HG03159 (cell line): Measurements from ENCODE around the gene MVB12B.

Experiments used
- ATAC-seq: cut with Tn5 transposase; IDR thresholded peaks from one replicate; pipeline ENCODE4 v1.9.1; 2021; ENCODE audit warnings: mild to moderate bottlenecking, moderate library complexity; ENCODE audit not compliant: unreplicated experiment

Gene MVB12B

GRCh38 chr9:126514037-126514821 lies 187.6 kb downstream of the MVB12B start:
- ATAC-seq: no peak

GRCh38 chr9:126515001-126515872 lies 188.6 kb downstream of the MVB12B start:
- ATAC-seq: no peak

GRCh38 chr9:126515873-126516505 lies 189.4 kb downstream of the MVB12B start:
- no peak for ATAC-seq

GRCh38 chr9:126516561-126516935 lies 189.9 kb downstream of the MVB12B start:
- no peak for ATAC-seq

GRCh38 chr9:126516936-126517832 lies 190.6 kb downstream of the MVB12B start:
- ATAC-seq: no peak

GRCh38 chr9:126517833-126518356 lies 191.3 kb downstream of the MVB12B start:
- ATAC-seq: no peak

- no peak for ATAC-seq
These were observed 192.1 kb downstream of the MVB12B start for GRCh38 chr9:126518763-126519162.

- no peak for ATAC-seq
These were observed 193.2 kb downstream of the MVB12B start for GRCh38 chr9:126519660-126520420.

- ATAC-seq: no peak
These were observed 193.8 kb downstream of the MVB12B start for GRCh38 chr9:126520453-126520852.

- ATAC-seq: no peak
These were observed 194.5 kb downstream of the MVB12B start for GRCh38 chr9:126521089-126521488.

- ATAC-seq: no peak
These were observed 194.9 kb downstream of the MVB12B start for GRCh38 chr9:126521551-126521950.

- ATAC-seq: no peak
These were observed 195.5 kb downstream of the MVB12B start for GRCh38 chr9:126521976-126522590.

GRCh38 chr9:126522612-126523356 lies 196.2 kb downstream of the MVB12B start:
- ATAC-seq: no peak

- ATAC-seq: no peak
These were observed 197.0 kb downstream of the MVB12B start for GRCh38 chr9:126523611-126524111.

- no peak for ATAC-seq
These were observed 197.9 kb downstream of the MVB12B start for GRCh38 chr9:126524353-126525077.

- no peak for ATAC-seq
These were observed 199.8 kb downstream of the MVB12B start for GRCh38 chr9:126526218-126527108.
